ENCODE results near the gene PHYH.

- no peak for TF ChIP-seq POLR2AphosphoS5 (IDR thresholded peaks at IDR 0.05)
- TF ChIP-seq, protein P1, sequence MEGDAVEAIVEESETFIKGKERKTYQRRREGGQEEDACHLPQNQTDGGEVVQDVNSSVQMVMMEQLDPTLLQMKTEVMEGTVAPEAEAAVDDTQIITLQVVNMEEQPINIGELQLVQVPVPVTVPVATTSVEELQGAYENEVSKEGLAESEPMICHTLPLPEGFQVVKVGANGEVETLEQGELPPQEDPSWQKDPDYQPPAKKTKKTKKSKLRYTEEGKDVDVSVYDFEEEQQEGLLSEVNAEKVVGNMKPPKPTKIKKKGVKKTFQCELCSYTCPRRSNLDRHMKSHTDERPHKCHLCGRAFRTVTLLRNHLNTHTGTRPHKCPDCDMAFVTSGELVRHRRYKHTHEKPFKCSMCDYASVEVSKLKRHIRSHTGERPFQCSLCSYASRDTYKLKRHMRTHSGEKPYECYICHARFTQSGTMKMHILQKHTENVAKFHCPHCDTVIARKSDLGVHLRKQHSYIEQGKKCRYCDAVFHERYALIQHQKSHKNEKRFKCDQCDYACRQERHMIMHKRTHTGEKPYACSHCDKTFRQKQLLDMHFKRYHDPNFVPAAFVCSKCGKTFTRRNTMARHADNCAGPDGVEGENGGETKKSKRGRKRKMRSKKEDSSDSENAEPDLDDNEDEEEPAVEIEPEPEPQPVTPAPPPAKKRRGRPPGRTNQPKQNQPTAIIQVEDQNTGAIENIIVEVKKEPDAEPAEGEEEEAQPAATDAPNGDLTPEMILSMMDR (IDR thresholded peaks at IDR 0.05), result no peak
Observed at GRCh38 chr10:13347043-13347499, 47.2 kb upstream of the PHYH start.

All from transverse colon (tissue), 4 donors.